Stimulated activated CD8-positive, alpha-beta memory T cell treated with anti-CD3 and anti-CD28 coated beads, Interleukin-4, amount 100 ng/mL, for 24 hours (primary cell): Measurements from ENCODE around the gene UBE2J1.
A peak's percentile ranks its signal among the peaks of the same experiment; 100 is the strongest.
"Not testable (repeated sequence)": the region's sequence is repeated elsewhere in the genome, so short reads cannot be mapped to it uniquely, and the experiment has no call there.

Experiments
- DNase-seq: peaks from one replicate; pipeline ENCODE4 v3.0.0-alpha.2; 2020; ENCODE audit warnings: low read depth

UBE2J1 gene, protein sequence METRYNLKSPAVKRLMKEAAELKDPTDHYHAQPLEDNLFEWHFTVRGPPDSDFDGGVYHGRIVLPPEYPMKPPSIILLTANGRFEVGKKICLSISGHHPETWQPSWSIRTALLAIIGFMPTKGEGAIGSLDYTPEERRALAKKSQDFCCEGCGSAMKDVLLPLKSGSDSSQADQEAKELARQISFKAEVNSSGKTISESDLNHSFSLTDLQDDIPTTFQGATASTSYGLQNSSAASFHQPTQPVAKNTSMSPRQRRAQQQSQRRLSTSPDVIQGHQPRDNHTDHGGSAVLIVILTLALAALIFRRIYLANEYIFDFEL

DNA sequence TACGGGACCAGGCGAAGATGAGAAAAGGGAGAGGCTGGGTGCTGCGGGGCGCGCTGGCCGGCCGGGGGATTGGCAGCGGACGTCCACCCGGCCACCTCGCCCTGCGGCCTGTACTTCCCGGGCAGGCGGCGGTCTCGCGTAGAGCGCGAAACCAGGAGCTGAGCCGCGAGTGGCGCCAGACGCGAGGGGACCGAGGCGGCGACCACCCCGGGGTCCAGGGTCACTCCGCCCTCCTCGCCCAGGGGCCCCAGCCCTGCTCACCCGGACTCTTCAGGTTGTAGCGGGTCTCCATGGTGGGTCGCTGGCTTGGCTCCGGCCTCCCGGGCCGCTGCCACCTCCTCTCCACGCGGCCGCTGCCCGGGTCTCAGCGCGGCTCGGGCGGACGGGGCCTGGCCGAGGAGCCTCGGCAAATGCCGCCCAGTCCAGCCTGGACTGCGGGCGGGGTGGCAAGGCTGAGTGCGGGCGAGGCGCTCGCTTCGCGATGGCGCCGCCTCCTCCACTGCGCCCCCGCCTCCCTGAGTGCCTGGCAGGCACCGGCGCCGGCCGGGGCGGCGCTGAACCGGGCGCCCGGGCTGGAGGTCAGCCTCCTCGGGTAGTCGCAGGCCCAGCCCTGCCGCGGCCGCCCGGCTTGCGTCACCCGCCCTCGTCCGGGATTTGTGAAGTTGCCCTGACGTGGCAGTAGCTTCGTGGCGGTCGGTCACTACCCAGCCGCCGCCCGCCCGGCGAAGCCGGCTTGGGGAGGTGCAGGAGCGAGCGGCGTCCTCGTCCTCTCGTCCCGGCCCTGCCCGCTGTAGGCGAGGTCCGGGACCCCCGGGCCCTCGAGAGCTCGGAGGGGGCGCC, at the start of gene UBE2J1:
TSS of gene UBE2J1 (minus strand) at position 445 of the 840 bp plus-strand sequence. CDS start at position 292, 153 bp downstream.
- DNase-seq: peak; percentile 72

- no peak for DNase-seq
Measured at GRCh38 chr6:89400912-89401399, 48.4 kb upstream of the UBE2J1 start.

GRCh38 chr6:89400050-89400449, 47.5 kb upstream of the UBE2J1 start:
- DNase-seq: no peak

DNA sequence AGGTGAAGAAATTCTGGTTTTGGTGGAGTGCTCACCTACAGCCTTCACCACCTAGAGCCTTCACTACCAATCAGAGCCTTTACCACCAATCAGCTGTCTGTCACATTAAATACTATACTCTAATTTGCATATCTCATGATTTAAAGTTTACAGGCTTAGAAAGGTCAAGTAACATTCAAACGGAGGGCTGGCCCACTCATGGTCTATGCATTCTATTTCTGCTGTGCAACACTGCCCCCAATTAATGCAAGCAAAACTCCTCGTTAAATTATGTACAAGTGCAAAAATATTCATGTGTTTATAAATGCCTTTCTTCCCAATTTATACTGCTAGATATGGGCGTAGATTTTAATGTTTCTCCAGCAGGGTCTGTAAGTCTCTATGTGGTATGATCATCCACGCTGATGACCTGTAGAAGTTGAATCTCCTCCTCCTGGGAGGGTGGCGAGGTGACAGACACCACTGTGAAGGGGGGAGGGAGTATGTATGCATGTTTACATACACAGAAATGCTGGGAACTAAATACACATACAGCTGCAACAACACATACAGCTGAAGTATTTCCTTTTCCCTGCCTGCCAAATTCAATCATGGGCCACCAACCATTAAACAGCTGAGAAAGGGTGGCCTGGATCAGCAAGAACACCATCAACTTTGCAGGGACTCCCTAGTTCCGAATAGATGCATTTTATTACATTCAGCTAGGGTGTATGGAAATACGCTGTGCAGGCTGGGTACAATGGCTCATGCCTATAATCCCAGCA, 46.4 kb upstream of the UBE2J1 start:
- no peak for DNase-seq

GRCh38 chr6:89397884-89398283, 45.4 kb upstream of the UBE2J1 start:
- DNase-seq: not testable (repeated sequence)

DNA sequence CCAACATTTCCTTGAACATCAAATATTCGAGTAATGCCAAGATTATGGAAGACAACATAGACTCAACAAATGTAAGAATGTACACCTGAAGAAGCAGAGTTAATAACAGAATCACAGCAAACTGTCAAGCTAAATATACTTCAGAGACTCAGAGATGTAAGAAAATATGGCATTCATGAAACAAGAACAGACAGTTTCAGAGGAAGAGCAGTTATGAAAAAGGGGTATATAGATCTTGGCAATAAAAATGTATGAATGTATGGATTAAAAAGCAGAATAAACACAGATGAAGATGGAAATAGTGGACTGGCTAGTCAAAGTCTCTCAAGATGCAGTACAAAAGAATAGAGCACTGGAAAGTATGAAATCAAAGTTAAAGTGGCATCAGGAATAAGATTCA, 41.1 kb upstream of the UBE2J1 start:
- DNase-seq: no peak

- no peak for DNase-seq
Measured at GRCh38 chr6:89392823-89393222, 40.3 kb upstream of the UBE2J1 start.

DNA sequence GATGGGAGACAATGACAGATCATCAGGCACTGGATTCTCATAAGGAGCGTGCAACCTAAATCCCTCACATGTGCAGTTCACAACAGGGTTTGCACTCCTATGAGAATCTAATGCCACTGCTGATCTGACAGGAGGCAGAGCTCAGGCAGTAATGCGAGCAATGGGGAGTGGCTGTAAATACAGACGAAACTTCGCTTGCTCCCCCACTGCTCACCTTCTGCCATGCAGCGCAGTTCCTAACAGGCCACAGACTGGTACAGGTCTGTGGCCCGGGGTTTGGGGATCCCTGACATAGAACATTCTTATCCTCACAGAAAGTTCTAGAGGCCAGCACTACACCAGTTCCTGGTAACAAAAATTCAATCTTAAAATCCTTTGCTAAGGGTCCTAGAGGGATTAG, 36.3 kb upstream of the UBE2J1 start:
- no peak for DNase-seq

DNA sequence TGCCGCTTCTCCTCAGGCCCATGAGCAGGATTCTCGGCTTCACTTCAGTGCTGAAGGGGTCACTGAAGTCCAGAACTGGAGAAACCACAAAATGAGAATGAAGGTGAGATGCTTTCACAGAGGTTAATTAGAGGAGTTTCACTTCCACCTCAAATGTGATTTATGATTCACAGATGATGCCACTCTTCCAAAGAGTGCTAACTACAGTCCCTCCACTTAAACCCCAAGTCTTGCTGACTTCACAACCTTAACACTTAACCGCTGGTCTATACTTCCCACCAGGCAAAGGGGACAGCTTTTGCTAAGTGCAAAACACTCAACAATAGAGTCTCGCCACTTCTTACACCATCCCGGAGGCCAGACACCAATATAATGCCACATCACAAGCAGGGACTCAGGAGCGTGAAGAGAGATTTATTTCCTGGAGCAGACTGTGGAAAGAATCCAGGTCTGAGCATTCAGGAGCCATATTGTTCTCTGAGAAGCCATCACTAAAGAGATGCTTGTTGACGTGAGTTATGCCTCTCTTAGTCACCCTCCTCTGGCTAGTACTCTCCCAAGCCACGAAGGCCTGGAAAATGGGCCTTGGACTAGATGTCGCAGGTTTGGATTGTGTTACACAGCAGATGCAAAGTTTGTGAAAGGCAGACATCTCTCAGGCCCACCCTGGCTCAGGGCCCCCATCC, 35.1 kb upstream of the UBE2J1 start:
- no peak for DNase-seq

DNA sequence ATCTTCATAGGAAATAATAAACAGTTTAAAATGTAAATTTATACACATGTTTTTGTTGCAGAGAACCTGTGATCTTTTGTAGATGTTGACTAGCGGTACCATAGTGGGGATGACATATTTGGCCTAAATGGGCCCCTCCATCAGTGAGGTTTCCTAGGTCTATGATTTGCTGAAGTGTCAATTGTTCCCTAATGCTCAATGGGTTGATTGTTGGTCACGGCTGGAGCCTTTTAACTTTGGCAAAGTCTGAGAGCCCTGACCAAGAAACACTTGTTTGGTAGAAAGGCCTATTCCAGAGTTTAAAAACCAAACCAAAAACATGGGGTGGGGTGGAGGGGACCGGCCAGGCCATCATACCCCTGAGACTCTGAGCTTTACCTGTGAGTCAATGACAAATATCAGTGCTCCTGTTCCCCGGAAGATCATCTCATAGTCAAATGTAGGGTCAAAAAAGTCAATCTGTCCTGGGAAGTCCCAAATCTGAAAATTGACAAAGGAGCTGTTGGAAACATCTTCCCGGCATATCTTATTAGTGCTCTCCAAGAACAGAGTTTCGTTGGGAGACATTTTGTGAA, 34.5 kb upstream of the UBE2J1 start:
- no peak for DNase-seq

GRCh38 chr6:89385846-89386245, 33.3 kb upstream of the UBE2J1 start:
- no peak for DNase-seq

DNA sequence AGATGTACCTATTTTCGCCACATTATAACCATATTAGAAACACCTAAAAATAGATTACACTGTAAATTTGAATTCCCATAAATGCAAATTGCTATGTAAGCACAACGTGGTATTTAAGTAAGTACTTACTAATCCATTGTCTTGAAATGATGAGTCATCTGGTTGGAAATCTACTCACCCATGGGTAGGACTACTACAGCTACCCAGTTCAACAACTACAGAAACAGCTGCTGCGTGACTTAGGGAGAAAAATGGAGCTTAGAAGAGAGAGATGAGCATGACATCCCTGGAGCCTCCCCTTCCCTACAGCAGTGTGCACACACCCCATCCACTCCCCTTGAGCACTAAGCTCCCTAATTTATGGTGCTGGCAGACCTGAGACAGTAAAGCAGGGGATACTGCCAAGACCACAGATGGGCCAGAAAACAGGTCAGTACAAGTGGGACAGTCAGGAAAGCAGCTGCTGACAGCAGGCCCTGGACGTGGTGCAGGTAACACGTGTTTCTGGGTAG, 32.7 kb upstream of the UBE2J1 start:
- no peak for DNase-seq

- no peak for DNase-seq
Measured at GRCh38 chr6:89381031-89381430, 28.5 kb upstream of the UBE2J1 start.

DNA sequence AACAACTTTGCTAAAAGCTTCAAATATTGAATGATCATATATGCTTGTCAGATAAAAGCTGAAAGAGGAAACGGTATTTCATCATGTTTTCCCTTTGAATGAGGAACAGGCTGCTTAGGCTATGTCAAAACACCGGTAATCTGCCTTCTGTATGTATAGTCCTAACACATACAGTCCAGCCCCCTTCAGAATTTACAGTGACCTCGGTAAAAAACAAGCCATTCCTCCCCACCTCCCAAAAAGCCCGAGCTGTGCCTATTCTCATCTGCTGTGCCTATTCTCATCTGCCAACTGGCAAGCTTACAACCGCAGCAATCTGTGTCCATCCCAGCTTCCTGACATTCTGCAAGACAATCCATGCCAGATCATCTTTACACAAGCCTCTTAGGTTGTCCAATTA, 26.8 kb upstream of the UBE2J1 start:
- no peak for DNase-seq

DNA sequence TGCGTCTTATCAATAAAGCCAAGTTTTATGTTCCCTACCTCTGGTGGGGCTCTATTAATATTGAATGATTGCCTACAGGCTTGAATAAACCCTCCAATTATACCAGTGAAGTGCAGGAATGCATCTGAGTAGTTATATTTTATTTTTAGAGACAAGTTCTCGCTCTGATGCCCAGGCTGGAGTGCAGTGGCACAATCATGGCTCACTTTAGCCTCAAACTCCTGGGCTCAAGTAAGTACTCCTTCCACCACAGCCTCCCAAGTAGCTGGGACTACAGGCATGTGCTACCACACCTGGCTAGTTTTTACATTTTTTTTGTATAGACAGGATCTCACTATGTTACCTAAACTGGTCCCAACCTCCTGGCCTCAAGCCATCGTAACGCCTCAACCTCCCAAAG, 26.1 kb upstream of the UBE2J1 start:
- DNase-seq: no peak

- DNase-seq: peak; percentile 45
Measured at GRCh38 chr6:89375427-89376267, 23.1 kb upstream of the UBE2J1 start.

- no peak for DNase-seq
Measured at GRCh38 chr6:89372506-89372901, 20.0 kb upstream of the UBE2J1 start.

DNA sequence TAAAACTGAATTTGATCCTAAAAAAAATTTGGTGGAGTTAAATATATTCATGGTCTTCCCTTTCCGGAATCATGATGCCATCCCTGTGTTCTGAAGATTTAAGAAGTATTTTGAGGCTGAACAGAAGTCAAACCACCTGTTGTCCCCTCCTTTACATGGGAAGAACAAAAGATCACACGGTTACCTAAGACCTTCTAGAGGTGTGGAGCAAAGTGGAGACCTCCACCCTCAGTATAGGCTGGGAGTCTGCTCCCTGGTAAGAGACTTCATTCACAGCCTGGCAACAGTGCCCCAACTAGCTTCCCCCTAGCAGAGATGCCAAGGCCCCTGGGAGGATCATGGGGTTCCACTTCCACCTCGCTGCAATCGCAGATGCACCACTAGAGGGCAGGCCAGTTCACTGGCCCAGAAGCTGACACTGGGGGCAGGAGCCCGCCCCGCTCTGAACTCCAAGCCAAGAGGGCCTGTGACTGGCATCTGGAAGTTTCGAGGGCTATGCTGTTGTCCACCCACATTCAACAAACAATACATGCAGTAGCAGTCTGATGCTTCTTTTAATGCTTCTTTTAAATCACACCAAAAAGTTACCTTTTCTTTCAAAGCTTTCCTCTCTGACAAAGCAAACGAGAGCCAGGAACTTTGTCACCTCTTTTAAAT, 19.5 kb upstream of the UBE2J1 start:
- DNase-seq: peak; percentile 67

GRCh38 chr6:89368999-89369398, 16.5 kb upstream of the UBE2J1 start:
- DNase-seq: no peak

GRCh38 chr6:89368107-89368506, 15.6 kb upstream of the UBE2J1 start:
- peak; percentile 30 for DNase-seq
